Fibroblast of pulmonary artery (primary cell): ENCODE data around the gene SRPK2.
A peak's percentile ranks its signal among the peaks of the same experiment; 100 is the strongest.

ENCODE experiments used
- DNase-seq: peaks from one replicate; pipeline ENCODE4 v3.0.0-alpha.2; 2010; ENCODE audit warnings: low read depth
- H3K4me3 ChIP-seq: replicated peaks from 2 replicates; pipeline ENCODE4 v1.5.1; 2011; ENCODE audit warnings: low read depth, mild to moderate bottlenecking, control low read depth, low read length, moderate library complexity
- TF ChIP-seq, protein P1 (sequence below): IDR thresholded peaks from 2 replicates; pipeline ENCODE4 v1.5.1; 2011; ENCODE audit warnings: mild to moderate bottlenecking, control low read depth, low read length, inconsistent platforms; ENCODE audit errors: missing control alignments

The SRPK2 gene

DNA sequence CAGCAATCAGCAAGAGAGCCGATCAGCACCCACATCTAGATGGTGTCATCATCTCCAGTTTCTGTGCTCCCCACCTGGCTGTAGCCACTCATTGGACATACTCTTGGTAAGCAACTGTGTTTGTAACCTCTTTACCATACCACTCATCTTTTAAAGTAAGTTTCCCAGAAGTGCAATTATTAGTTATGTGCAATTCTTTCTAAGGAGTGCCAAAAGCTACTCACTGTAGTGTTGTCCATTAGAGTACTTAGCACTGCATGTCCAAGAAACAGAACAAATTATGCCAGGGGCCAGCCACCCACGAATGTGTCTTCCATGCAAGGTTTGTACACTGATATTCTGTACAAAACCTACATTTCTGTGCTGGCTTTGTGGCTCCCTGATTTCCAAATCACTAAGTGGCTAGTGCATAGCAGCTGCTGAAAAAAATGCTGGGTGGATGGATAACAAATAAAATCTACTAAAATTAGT, 131.9 kb downstream of the SRPK2 start:
- TF ChIP-seq, protein P1, sequence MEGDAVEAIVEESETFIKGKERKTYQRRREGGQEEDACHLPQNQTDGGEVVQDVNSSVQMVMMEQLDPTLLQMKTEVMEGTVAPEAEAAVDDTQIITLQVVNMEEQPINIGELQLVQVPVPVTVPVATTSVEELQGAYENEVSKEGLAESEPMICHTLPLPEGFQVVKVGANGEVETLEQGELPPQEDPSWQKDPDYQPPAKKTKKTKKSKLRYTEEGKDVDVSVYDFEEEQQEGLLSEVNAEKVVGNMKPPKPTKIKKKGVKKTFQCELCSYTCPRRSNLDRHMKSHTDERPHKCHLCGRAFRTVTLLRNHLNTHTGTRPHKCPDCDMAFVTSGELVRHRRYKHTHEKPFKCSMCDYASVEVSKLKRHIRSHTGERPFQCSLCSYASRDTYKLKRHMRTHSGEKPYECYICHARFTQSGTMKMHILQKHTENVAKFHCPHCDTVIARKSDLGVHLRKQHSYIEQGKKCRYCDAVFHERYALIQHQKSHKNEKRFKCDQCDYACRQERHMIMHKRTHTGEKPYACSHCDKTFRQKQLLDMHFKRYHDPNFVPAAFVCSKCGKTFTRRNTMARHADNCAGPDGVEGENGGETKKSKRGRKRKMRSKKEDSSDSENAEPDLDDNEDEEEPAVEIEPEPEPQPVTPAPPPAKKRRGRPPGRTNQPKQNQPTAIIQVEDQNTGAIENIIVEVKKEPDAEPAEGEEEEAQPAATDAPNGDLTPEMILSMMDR = no peak
- no peak for DNase-seq
- no peak overlapping the region for H3K4me3 ChIP-seq

DNA sequence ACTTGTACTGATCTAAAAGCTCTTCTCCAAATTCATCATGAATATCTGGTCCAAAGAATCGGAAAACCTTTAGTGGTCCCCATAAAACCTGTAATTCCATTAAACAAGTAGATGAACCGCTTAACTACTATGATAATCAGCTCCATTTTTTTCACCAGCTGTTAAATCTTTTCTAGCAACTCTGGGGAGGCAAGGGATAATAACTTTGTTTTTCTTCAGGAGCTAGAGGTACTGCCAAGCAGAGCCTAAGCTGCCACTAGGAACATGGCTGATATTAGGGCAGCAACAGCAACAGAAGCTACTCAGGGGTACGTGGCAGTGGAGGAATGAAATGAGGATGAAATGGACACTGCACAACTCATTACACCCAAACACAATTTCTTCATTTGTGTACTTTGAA, 138.0 kb downstream of the SRPK2 start:
- DNase-seq = no peak
- TF ChIP-seq, protein P1 = no peak
- H3K4me3 ChIP-seq = no peak overlapping the region

DNA sequence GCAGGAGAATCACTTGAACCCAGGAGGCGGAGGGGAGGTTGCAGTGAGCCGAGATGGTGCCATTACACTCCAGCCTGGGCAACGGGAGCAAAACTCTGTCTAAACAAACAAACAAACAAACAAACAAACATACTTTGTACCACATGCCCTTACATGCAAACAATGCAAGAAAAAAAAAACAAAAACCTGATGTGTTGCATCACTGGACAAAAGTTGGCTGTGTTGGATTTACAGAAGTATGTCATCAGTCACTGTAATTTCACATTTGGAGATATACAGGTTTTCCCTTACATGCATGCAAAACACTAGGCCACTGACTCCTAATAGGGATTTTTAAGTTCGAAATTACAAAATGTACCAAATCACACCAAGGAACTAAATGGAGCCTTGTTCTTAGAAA, 138.5 kb downstream of the SRPK2 start:
- peak; percentile 42 for DNase-seq
- no peak overlapping the region for H3K4me3 ChIP-seq
- TF ChIP-seq, protein P1 = no peak

DNA sequence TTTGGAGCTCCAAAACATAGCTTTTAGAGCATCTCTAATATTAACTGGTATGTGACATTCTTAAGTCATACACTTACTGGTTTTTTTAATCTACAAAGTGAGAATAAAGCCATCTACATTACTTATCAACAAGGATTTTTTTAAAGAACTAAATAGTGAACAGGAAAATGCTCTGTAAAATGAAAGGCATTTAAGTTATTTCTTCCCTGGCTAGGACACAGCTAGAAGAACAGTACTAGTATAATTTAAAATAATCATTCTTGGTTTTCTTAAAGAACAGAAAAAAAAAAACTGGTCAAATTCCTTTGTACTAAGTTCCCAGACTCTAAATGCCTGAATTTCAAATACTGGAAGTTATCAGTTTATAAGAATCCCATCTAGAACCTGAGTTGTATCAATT, 139.5 kb downstream of the SRPK2 start:
- DNase-seq = no peak
- no peak overlapping the region for H3K4me3 ChIP-seq
- TF ChIP-seq, protein P1 = no peak

DNA sequence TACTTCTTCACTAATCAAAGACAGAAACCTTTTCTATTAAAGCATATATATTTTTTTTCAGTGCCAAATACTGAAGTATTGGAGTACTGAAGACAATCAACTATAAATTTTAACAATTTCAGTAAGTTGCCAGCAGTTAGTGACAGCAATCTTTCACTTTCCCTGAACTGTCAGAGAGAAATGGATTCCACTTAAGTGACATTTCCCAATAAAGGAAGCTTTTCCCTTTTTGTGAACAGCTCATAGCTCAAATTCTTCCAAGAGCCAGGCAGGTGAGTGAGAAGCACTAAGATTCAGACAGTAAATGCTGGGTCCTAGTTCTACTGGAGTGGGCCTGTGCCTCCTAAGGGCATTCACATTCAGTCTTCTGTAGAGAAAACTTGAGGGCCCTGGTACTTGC, 142.0 kb downstream of the SRPK2 start:
- TF ChIP-seq, protein P1 = no peak
- H3K4me3 ChIP-seq = no peak overlapping the region
- DNase-seq = no peak

DNA sequence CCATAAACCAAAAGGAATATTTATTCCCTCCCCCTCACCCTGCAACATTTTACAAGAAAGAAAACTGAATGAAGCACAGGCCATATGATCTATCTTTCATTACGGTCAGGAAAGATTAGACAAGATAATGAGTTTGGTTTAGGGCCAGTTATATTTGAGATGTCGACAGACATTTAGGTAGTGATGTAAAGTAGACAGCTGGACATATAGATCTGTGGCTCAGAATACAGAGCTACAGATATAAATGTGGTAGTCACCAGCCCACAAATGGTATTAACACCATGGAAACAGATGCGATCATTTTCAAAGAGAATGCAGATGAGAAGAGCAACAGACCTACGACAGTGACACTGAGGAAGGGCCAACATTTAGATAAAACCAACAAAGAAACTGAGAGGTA, 142.5 kb downstream of the SRPK2 start:
- TF ChIP-seq, protein P1 = no peak
- DNase-seq = no peak
- no peak overlapping the region for H3K4me3 ChIP-seq

DNA sequence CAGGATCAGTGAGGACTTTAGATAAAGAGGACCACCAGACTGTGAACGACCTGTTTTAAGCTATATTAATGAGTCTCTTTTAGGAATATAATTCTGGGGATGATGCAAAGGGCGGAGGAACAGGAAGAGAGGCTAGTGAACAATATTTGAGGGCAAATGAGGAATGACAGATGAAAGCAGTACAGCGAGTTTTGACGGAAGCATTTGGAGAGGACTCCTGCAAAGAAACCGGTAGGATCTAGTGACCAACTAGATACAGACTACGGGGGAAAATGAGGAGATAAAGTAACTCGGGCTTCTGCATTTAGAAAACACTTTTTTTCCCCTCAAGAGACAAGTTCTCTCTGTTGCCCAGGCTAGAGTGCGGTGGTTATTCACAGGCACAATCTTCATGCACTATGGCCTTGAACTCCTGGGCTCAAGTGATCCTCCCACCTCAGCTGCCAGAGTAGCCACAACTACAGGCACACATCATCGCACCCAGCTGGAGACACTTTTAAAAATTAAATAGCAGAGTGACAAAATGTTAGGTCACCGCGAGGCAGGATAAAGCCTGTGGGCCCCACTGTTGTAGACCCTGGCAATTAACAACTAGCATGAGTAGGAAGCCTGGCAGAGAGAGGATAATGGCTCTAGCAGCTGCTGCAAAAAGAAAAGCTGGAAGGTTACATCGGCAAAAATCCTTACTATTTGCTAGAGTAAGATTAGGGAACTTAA, 143.2 kb downstream of the SRPK2 start:
- DNase-seq = no peak
- TF ChIP-seq, protein P1 = no peak
- no peak overlapping the region for H3K4me3 ChIP-seq
